CD14-positive monocyte (primary cell): ENCODE results near the gene TTLL11. TPM values are rescaled to one million over a fixed set of nuclear protein-coding genes. Genes with fewer than 3 reads are reported as not detected.

ENCODE experiments used
- DNase-seq, 3 donors: peaks; one replicate each; pipeline ENCODE4 v3.0.0-alpha.2; 2011 to 2022
- H2AFZ ChIP-seq: 2 replicates; pipeline ENCODE4 v1.6.0; 2012; ENCODE audit warnings: mild to moderate bottlenecking, low read depth, low read length, inconsistent platforms; ENCODE audit not compliant: insufficient read depth, poor library complexity, severe bottlenecking
- H3K27ac ChIP-seq, 2 donors: 1 replicate in 1 of 2; 2 replicates in 1 of 2; pipeline ENCODE4 v1.5.1; 2012 to 2013; ENCODE audit warnings: low read length in 2 of 2, control low read depth in 1 of 2, inconsistent platforms in 1 of 2, low read depth in 1 of 2, mild to moderate bottlenecking in 1 of 2
- H3K27me3 ChIP-seq, 2 donors: one replicate each; pipeline versions ENCODE4 v1.6.0 to v1.6.1; 2011 to 2013; ENCODE audit warnings: low read length in 2 of 2; ENCODE audit not compliant: control insufficient read depth in 2 of 2, insufficient read depth in 2 of 2
- H3K36me3 ChIP-seq, 2 donors: replicated peaks in 1 of 2; 1 replicate in 1 of 2; 2 replicates in 1 of 2; pipeline versions ENCODE4 v1.5.1 to v1.6.1; 2012 to 2013; ENCODE audit warnings: low read length in 2 of 2, control low read depth in 1 of 2, inconsistent platforms in 1 of 2, mild to moderate bottlenecking in 1 of 2; ENCODE audit not compliant: insufficient read depth in 2 of 2, control insufficient read depth in 1 of 2
- H3K4me1 ChIP-seq, 2 donors: 1 replicate in 1 of 2; 2 replicates in 1 of 2; pipeline versions ENCODE4 v1.5.1 to v1.6.1; 2012 to 2013; ENCODE audit warnings: low read length in 2 of 2, control low read depth in 1 of 2, inconsistent platforms in 1 of 2, mild to moderate bottlenecking in 1 of 2, moderate library complexity in 1 of 2; ENCODE audit not compliant: insufficient read depth in 2 of 2, control insufficient read depth in 1 of 2
- H3K4me2 ChIP-seq: replicated peaks from 2 replicates; pipeline ENCODE3; 2012; ENCODE audit warnings: low read length, moderate library complexity, mild to moderate bottlenecking; ENCODE audit not compliant: poor library complexity, severe bottlenecking; ENCODE audit errors: extremely low read depth
- H3K4me3 ChIP-seq, 3 experiments: fragments of 200-600 bp in 1 of 3; sonication (generic) in 1 of 3; replicated peaks in 1 of 3; 1 replicate in 2 of 3; 2 replicates in 1 of 3; pipeline ENCODE4 v1.5.1; 2011 to 2013; ENCODE audit warnings: low read length in 3 of 3, mild to moderate bottlenecking in 3 of 3, control low read depth in 2 of 3, low read depth in 2 of 3, inconsistent platforms in 1 of 3, moderate library complexity in 1 of 3
- H3K79me2 ChIP-seq: 2 replicates; pipeline ENCODE4 v1.6.0; 2012; ENCODE audit warnings: mild to moderate bottlenecking, control low read depth, inconsistent platforms, low read length, moderate library complexity; ENCODE audit not compliant: insufficient read depth
- H3K9ac ChIP-seq: 2 replicates; pipeline ENCODE4 v1.6.0; 2017; ENCODE audit warnings: low read length, mild to moderate bottlenecking; ENCODE audit not compliant: insufficient read depth, poor library complexity, severe bottlenecking
- H3K9me3 ChIP-seq, 2 donors: replicated peaks in 1 of 2; 1 replicate in 1 of 2; 2 replicates in 1 of 2; pipeline versions ENCODE4 v1.5.1 to v1.6.1; 2012 to 2013; ENCODE audit warnings: low read length in 2 of 2, control low read depth in 1 of 2; ENCODE audit not compliant: control insufficient read depth in 1 of 2, insufficient read depth in 1 of 2
- H4K20me1 ChIP-seq: 2 replicates; pipeline ENCODE4 v1.6.0; 2012; ENCODE audit warnings: mild to moderate bottlenecking, low read length, control low read depth, moderate library complexity; ENCODE audit not compliant: insufficient read depth
- H3K27ac Mint-ChIP-seq, 7 donors: one replicate each; pipeline ENCODE4 v1.8.0; 2020; ENCODE audit warnings: mild to moderate bottlenecking in 7 of 7, mixed read lengths in 7 of 7, moderate library complexity in 6 of 7, inconsistent platforms in 2 of 7
- H3K27me3 Mint-ChIP-seq, 3 donors: one replicate each; pipeline ENCODE4 v1.8.0; 2021 to 2022; ENCODE audit warnings: low read depth in 3 of 3, mild to moderate bottlenecking in 3 of 3, mixed read lengths in 3 of 3, moderate library complexity in 3 of 3, inconsistent platforms in 1 of 3
- H3K36me3 Mint-ChIP-seq, 2 donors: one replicate each; pipeline ENCODE4 v1.8.0; 2020; ENCODE audit warnings: mixed read lengths in 2 of 2, inconsistent platforms in 1 of 2, mild to moderate bottlenecking in 1 of 2
- H3K4me1 Mint-ChIP-seq: one replicate; pipeline ENCODE4 v1.8.0; 2020; ENCODE audit warnings: mild to moderate bottlenecking, mixed read lengths
- H3K4me3 Mint-ChIP-seq, 2 donors: one replicate each; pipeline ENCODE4 v1.8.0; 2020; ENCODE audit warnings: mild to moderate bottlenecking in 2 of 2, mixed read lengths in 2 of 2, moderate library complexity in 1 of 2
- H3K9me3 Mint-ChIP-seq, 7 donors: one replicate each; pipeline ENCODE4 v1.8.0; 2020 to 2022; ENCODE audit warnings: mixed read lengths in 7 of 7, mild to moderate bottlenecking in 6 of 7, moderate library complexity in 6 of 7, inconsistent platforms in 2 of 7
- WGBS: methylation state at CpG from one replicate; pipeline ENCODE4 v1.1.5; 2013; ENCODE audit warnings: missing lambda C conversion rate; ENCODE audit not compliant: insufficient coverage; 5-methylcytosine and 5-hydroxymethylcytosine counted together
- intact Hi-C, 2 donors: fragments of 100-400 bp; cut with micrococcal nuclease; formaldehyde crosslinking; loops; one replicate each; pipeline versions ENCODE4 v1.15.0 to v1.15.1; 2023
- polyA plus RNA-seq, 3 donors: library from polyadenylated mRNA; depleted of rRNA in 1 of 3; unstranded in 2 of 3; stranded (reverse) in 1 of 3; fragments of 300-500 nt in 2 of 3; fragments of >200 nt in 1 of 3; fragmentation: Illumina TruSeq in 2 of 3; gene quantifications; 1 replicate in 2 of 3; 2 replicates in 1 of 3; pipeline ENCODE4 v1.2.3, GENCODE V29; 2012 to 2021
- TF ChIP-seq, protein P1 (sequence below): fragments of 200-600 bp; IDR thresholded peaks from one replicate; pipeline ENCODE4 v1.8.0; 2022; ENCODE audit warnings: antibody characterized with exemption, mild to moderate bottlenecking

TTLL11 gene
- polyA plus RNA-seq, 3 donors = 2.9 to 3.5 (median 3.1) TPM

DNA sequence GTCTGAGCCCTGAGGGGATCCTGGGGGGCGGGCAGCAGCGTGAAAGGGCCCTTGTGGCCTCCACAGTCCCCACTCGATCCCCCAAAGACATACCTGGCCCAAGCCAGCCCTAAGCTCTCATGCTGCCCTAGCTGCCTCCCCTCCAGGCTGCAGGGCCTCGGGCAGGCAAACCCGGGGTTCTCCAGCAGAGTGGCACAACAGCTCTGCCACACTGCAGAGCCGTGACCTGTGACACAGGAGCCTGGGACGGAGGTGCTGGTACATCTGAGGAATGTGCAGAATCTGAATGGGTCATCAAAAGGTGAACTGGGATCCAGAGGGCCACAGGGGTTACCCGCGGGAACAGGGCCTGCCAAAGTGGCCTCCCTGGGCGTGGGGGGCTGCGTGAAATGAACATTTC, 278.5 kb downstream of the TTLL11 start:
- H3K36me3 Mint-ChIP-seq = no peaks in the 10 kb centered on the region
- H4K20me1 ChIP-seq = no peaks in the 10 kb centered on the region
- H3K36me3 ChIP-seq = no peaks in the 10 kb centered on the region
- peaks cover 5 to 11% (median 10%) of the 10 kb centered on the region in 3 donors for H3K27me3 Mint-ChIP-seq
- H3K4me3 ChIP-seq = no peak overlapping the region
- H3K4me1 ChIP-seq = no peaks in the 10 kb centered on the region
- no peak overlapping the region for H3K4me3 Mint-ChIP-seq
- no peak overlapping the region for H3K9ac ChIP-seq
- TF ChIP-seq, protein P1, sequence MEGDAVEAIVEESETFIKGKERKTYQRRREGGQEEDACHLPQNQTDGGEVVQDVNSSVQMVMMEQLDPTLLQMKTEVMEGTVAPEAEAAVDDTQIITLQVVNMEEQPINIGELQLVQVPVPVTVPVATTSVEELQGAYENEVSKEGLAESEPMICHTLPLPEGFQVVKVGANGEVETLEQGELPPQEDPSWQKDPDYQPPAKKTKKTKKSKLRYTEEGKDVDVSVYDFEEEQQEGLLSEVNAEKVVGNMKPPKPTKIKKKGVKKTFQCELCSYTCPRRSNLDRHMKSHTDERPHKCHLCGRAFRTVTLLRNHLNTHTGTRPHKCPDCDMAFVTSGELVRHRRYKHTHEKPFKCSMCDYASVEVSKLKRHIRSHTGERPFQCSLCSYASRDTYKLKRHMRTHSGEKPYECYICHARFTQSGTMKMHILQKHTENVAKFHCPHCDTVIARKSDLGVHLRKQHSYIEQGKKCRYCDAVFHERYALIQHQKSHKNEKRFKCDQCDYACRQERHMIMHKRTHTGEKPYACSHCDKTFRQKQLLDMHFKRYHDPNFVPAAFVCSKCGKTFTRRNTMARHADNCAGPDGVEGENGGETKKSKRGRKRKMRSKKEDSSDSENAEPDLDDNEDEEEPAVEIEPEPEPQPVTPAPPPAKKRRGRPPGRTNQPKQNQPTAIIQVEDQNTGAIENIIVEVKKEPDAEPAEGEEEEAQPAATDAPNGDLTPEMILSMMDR = no peak
- H3K9me3 Mint-ChIP-seq = peaks cover 0 to 2% (median 0%) of the 10 kb centered on the region in 7 donors
- H3K79me2 ChIP-seq = no peaks in the 10 kb centered on the region
- no peak overlapping the region for H3K27ac ChIP-seq
- H2AFZ ChIP-seq = no peak overlapping the region
- DNase-seq = no peak
- no peaks in the 10 kb centered on the region for H3K27me3 ChIP-seq
- intact Hi-C loops = no loop called here
- WGBS = 81% methylated on average over 5 of the region's 11 CpGs
- H3K27ac Mint-ChIP-seq = no peak overlapping the region
- no peak overlapping the region for H3K4me2 ChIP-seq
- H3K4me1 Mint-ChIP-seq = peaks cover 4% of the 10 kb centered on the region
- H3K9me3 ChIP-seq = no peaks in the 10 kb centered on the region

DNA sequence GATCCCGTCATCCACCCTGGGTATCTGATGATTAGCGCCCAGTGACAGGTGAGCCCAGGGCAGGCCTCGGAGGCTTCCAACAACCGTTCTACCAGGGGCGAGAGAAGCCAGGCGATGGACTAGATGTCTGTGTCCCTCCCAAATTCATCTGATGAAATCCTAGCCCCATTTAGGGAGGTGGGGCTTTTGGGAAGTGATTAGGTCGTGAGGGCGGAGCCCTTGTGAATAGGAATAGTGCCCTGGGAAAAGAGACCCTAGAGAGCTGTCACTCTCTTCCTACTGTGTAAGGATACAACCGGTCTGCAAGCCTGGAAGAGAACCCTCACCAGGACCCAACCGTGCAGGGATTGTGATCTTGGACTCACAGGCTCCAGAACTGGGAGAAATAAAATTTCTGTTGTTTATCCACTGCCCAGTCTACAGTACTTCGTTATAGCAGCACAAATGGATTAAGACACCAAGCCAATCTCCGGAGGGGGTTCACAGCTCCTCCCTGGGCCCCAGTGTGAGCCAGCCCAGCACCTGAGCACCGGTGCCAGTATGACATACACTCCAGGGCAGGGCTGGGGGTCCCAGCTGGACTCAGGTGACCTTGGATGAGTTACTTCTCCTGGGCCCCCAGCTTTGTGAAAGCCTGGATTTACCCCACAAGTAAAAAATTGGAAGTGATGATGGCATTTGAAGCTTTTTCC, 279.4 kb downstream of the TTLL11 start:
- no peaks in the 10 kb centered on the region for H4K20me1 ChIP-seq
- H2AFZ ChIP-seq = no peak overlapping the region
- no peak overlapping the region for H3K4me2 ChIP-seq
- Mint-ChIP-seq H3K27me3 (peaks cover 5 to 6% (median 5%) of the 10 kb centered on the region in 3 donors), H3K4me1 (no peaks in the 10 kb centered on the region), H3K4me3 (no peak overlapping the region), H3K27ac (no peak overlapping the region), H3K9me3 (peaks cover 0 to 2% (median 0%) of the 10 kb centered on the region in 7 donors), H3K36me3 (no peaks in the 10 kb centered on the region)
- H3K27ac ChIP-seq = no peak overlapping the region
- WGBS = 98% methylated on average over 8 of the region's 13 CpGs
- H3K9ac ChIP-seq = no peak overlapping the region
- intact Hi-C loops = no loop called here
- no peaks in the 10 kb centered on the region for H3K79me2 ChIP-seq
- H3K36me3 ChIP-seq = no peaks in the 10 kb centered on the region
- H3K4me1 ChIP-seq = no peaks in the 10 kb centered on the region
- no peaks in the 10 kb centered on the region for H3K27me3 ChIP-seq
- no peak for DNase-seq
- H3K9me3 ChIP-seq = no peaks in the 10 kb centered on the region
- H3K4me3 ChIP-seq = no peak overlapping the region
- TF ChIP-seq, protein P1 = no peak
